T-helper 1 cell treated with Interleukin-12 subunit alpha and Interleukin-12 subunit beta and Interleukin-4 antibody, amounts not matched to agents 30 ng/mL and 1 ng/mL, for 36 hours (primary cell): Measurements from ENCODE around the gene MYO1A. TPM values are rescaled to one million over a fixed set of nuclear protein-coding genes. Genes with fewer than 3 reads are reported as not detected.
"Not testable (repeated sequence)": the region's sequence is repeated elsewhere in the genome, so short reads cannot be mapped to it uniquely, and the experiment has no call there.

Source experiments
- intact Hi-C: fragments of 100-400 bp; cut with micrococcal nuclease; formaldehyde crosslinking; loops from one replicate; pipeline ENCODE4 v1.15.1; 2024
- total RNA-seq: library from RNA; stranded (reverse); gene quantifications from 2 replicates; pipeline ENCODE4 v1.2.3, GENCODE V29; 2022

MYO1A gene
- total RNA-seq, 1 donor from 2014 or later: 1.5 TPM

DNA sequence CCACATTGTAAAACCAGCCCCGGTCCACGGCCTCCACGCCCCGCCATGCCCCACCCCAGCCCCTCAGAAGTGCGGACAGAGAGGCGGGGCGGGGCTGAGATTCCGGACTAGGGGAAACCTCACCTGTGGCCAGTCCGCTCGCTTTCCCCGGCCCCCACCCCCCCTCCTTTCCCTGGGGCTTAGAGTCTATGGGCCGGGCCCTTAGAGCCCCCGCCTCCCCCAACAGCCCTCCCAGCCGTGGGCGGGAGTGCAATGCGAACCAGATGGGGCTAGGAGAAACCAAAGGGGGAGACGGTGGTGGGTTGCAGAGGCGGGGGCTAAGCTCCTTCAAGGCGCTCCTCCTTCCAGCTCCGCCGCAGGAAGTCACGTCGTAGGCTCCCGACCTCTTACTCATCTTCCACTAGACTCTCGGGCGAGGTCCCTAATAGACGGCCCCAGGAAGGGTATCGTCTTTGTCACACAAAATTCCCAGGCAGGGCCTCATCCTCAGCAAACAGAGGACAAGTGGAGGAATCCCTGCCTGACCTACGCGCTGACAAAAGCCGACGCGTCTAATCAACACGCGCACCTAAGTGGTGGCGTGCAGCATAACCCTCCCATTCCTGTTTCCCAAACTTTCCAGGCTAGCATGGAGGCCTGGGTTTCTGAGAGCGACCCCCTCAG, 37.9 kb upstream of the MYO1A start:
- intact Hi-C loops: loop anchor here (1.0 to 10.0 kb wide), 15 partner anchors 10 to 1161 kb away; partner anchors contain the start of genes ATP23, DDIT3, NABP2 and NACA

GRCh38 chr12:57087010-57087690, 37.2 kb upstream of the MYO1A start:
- intact Hi-C loops: loop anchor here (1.0 to 10.0 kb wide), 9 partner anchors 344 to 1160 kb away; partner anchors contain the start of genes ATP23, DDIT3, NABP2 and NACA

GRCh38 chr12:57086493-57087009, 36.6 kb upstream of the MYO1A start:
- intact Hi-C loops: loop anchor here (1.0 to 10.0 kb wide), 9 partner anchors 344 to 1159 kb away; partner anchors contain the start of genes ATP23, DDIT3, NABP2 and NACA

- intact Hi-C loops: loop anchor here (2.0 to 10.0 kb wide), 7 partner anchors 345 to 1159 kb away; partner anchors contain the start of genes ATP23, NABP2, PYM1 and R3HDM2
Measured at GRCh38 chr12:57085999-57086492, 36.1 kb upstream of the MYO1A start.

DNA sequence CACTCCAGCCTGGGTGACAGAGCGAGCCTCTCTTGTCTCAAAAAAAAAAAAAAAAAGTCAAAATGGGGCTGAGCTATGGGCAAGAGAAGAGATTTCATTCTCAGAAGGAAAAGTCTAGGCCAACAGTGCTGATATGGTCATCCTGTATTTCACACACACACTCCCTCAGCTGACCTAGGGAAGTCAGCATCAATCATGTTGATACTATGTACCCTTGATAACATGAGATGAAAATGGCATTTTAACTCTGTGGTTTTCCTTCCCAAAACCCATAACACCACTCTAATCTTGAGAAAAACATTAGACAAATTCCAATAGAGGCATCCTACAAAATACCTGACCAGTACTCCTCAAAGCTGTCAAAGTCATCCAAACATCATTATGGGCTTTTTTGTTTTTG, 30.9 kb upstream of the MYO1A start:
- intact Hi-C loops: loop anchor here (10.0 kb wide), 1 partner anchor 864 kb away; the partner anchor contains the start of gene ATP23

DNA sequence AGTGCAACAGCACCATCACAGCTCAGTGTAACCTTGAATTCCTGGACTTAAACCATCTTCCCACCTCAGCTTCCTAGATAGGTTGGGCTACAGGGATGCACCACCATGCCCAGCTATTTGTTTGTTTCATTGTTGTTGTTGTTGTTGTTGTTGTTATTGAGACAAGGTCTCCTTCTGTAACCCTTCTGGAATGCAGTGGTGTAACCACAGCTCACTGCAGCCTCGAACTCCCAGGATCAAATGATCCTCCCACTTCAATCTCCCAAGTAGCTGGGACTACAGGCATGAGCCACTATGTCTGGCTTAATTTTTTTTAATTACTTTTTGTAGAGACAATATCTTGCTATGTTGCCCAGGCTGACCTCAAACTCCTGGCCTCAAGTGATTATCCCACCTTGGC, 29.9 kb upstream of the MYO1A start:
- intact Hi-C loops: loop anchor here (1.0 to 10.0 kb wide), 10 partner anchors 351 to 1107 kb away; partner anchors contain the start of genes ATP23, CDK4, DDIT3 and OS9

- intact Hi-C loops: loop anchor here (1.0 to 5.0 kb wide), 16 partner anchors 9 to 1106 kb away; partner anchors contain the start of genes CDK4, DDIT3, LRP1 and NACA
Measured at GRCh38 chr12:57078519-57079404, 28.8 kb upstream of the MYO1A start, which contains the start of gene NEMP1. NEMP1 (minus strand) TSS chr12:57078791; CDS start chr12:57078745, 46 bp downstream.

DNA sequence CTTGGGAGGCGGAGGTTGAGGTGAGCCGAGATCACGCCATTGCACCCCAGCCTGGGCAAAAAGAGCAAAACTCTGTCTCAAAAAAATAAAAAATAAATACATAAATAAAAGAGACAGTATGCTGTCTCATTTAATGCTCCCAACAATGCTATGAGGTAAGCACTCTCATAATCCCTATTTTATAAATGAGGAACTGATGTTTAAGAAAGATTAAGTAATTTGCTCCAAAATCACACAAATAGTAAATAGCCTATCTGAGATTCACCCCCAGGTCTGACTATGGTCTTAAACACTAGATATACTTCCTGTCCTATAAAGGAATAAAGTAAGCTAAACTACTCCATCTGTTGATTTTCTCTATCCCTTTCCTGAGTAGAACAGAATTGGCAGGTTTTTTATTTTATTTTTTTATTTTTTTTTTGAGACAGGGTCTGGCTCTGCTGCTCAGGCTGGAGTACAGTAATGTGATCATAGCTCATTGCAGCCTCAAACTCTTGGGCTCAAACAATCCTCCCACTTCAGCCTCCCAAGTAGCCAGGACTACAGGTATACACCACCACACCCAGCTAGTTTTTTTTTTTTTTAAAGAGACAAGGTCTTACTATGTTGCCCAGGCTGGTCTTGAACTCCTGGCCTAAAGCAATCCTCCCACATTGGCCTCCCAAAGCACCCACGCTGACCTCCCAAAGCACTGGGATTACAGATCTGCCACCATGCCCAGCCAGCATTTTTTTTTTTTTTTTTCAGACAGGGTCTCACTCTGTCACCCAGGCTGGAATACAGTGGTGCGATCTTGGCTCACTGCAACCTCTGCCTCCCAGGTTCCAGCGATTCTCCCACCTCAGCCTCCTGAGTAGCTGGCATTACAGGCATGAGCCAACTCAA, 23.9 kb upstream of the MYO1A start:
- intact Hi-C loops: not testable (repeated sequence)

DNA sequence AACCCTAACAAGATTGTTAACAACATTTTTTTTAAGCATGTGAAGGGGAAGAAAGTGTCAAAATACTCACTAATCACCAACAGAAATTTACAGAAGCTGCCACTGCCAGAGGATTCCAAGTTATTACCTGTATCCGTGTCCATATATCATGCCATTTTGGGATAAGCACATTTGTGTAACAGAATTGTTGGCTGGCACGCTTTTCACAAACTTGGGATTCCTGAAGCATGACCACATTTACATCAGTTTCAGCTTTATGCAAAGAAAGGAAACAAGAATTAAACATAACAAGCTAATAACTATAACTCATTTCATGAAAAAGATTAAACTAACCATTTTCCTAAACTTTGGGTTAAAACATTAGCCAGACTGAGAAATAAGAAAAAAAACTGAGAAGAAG, 22.7 kb upstream of the MYO1A start:
- intact Hi-C loops: no loop called here

DNA sequence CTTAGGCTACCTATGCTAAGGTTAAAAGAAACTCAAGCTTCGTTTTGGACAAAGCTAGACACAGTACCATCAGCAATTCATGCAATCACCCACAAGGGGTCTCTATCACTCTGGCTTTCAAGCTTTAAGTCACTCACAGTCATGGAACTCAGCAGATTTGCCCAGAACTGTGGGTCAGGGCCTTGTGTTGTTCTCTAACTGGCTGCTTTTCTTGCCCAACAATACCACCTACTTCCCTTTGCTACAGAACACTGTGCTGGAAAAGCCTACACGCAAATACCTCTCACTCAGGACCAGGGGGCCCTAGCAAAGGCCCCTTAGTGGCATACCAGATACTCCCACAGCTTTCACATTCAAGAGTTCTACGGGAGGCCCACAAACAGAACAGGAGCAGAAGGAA, 19.6 kb upstream of the MYO1A start:
- intact Hi-C loops: loop anchor here (1.0 kb wide), 7 partner anchors 9 to 114 kb away; partner anchors contain the start of gene NEMP1

DNA sequence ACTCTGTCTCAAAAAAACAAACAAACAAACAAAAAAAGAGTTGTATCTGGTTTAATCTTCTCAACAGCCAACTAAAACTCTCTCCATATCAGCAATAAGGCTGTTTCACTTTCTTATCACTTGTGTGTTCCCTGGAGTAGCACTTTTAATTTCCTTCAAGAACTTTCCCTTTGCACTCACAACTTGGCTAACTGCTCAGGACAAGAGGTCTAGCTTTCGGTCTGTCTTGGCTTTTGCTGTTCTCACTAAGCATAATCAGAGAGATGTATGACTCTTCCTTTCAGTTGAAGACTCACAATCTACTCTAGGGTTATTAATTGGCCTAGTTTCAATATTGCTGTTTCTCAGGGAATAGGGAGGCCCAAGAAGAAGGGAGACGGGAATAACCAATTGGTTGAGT, 16.3 kb upstream of the MYO1A start:
- intact Hi-C loops: no loop called here

GRCh38 chr12:57063991-57064685, 14.2 kb upstream of the MYO1A start:
- intact Hi-C loops: loop anchor here (1.0 to 5.0 kb wide), 8 partner anchors 14 to 427 kb away; partner anchors contain the start of genes GLI1, INHBE, NEMP1 and PRIM1

GRCh38 chr12:57058454-57058853, 8.5 kb upstream of the MYO1A start:
- intact Hi-C loops: no loop called here

DNA sequence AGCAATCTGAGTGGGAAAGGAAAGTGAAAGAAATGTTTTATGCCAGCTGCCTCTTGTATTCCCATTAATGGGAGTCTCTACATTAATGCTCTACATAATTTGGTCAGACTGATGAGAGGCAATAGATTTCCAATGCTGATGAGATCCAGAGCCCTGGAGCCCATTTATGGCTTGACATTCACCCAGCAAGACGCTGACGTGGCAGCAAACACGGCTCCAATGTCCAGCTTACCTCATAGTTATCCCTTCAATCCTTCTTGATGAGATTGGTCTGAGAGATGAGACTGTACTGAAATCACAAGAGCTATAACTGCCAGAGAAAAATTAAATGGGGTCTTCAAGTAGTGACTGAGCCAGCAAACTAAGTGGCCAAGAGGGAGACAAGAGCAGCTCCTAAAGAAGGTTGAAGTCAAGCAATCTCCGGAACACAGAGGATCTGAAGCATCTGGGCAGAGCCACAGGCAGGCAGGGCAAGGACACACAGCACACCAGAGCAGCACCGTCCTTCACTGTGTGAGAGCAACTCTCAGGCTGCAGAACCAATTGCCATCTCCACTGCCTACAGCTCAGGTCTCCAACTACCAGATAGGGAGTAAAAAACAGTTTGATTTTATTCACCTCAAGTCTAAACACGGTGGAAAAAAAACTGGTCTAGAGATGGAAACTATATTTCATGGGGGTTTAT, 7.3 kb upstream of the MYO1A start:
- intact Hi-C loops: no loop called here

DNA sequence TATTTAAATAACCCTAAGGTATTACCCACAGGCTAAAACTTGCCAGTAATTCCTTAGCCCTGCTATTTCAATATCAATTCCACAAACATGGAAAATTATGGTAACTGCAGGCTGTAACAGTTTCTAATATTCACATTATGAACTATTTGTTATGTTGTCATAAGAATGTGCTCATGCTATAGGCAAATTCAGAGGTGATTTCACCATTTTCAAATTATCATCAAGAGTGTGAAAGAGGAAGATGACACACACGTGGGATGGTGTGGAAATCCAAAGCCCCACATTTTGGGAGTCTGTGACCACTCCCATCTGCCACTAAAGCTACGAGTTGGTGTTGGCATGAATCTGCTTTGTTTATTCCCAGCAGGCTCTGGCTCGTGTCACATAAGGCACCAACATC, 5.9 kb upstream of the MYO1A start:
- intact Hi-C loops: no loop called here

- intact Hi-C loops: not testable (repeated sequence)
Measured at GRCh38 chr12:57053901-57054300, 4.0 kb upstream of the MYO1A start.

GRCh38 chr12:57053146-57053545, 3.2 kb upstream of the MYO1A start:
- intact Hi-C loops: not testable (repeated sequence)

DNA sequence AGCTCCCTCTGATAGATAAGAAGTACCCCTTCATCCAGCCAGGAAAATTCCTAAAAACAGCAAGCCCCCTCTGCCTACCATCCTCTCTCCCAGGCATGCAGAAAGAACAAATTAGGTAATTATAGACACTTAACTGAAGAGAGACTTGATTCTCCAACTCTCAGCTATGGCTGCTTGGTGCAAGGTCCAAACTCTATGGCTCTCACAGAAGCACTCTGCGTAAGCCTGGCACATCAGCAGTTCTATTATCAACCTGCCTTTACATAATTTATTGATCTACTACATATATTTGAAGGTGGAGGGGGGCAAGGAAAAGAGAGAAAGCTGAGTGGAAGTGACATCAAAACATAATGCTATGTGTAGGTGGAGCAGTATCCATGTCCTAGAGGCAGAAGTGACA, 1.1 kb upstream of the MYO1A start:
- intact Hi-C loops: no loop called here
